OCI-LY7 (cell line): ENCODE measurements around the gene PALD1. TPM values are rescaled to one million over a fixed set of nuclear protein-coding genes. Genes with fewer than 3 reads are reported as not detected.
A peak's percentile ranks its signal among the peaks of the same experiment; 100 is the strongest.
"Not testable (repeated sequence)": the region's sequence is repeated elsewhere in the genome, so short reads cannot be mapped to it uniquely, and the experiment has no call there.

Experiments
- BruUV-seq: library from RNA; stranded (reverse); fragments of 400-500 nt; replicated peaks from 2 replicates; lab custom pipeline; 2021; lab: Mats Ljungman, UMichigan
- CTCF ChIA-PET: fragments of 300-600 bp; sonication (Branson Sonifier 250); formaldehyde crosslinking; loops from one replicate; lab custom pipeline; 2022; ENCODE audit warnings: antibody characterized with exemption; ENCODE audit not compliant: unreplicated experiment; lab: Charles Lee
- POLR2A ChIA-PET: fragments of 300-600 bp; sonication (Branson Sonifier 250); formaldehyde crosslinking; loops from one replicate; lab custom pipeline; 2022; ENCODE audit warnings: antibody characterized with exemption; lab: Charles Lee
- DNase-seq: peaks from one replicate; pipeline ENCODE4 v3.0.0-alpha.2; 2015; ENCODE audit warnings: low spot score
- H2AFZ ChIP-seq: fragments of 200-600 bp; sonication (generic), shearing (Covaris generic); 2 replicates; pipeline ENCODE4 v1.6.1; 2014; ENCODE audit warnings: mild to moderate bottlenecking, antibody characterized with exemption, low read length, moderate library complexity
- H3K27ac ChIP-seq: fragments of 200-600 bp; sonication (generic); 2 replicates; pipeline ENCODE4 v1.5.1; 2014; ENCODE audit warnings: mixed run types, low read depth, mild to moderate bottlenecking, moderate library complexity, low read length, inconsistent platforms; ENCODE audit not compliant: poor library complexity, severe bottlenecking
- H3K36me3 ChIP-seq: fragments of 200-600 bp; sonication (generic); 2 replicates; pipeline ENCODE4 v1.6.1; 2014; ENCODE audit warnings: mild to moderate bottlenecking, antibody characterized with exemption, low read length, moderate library complexity, mixed read lengths; ENCODE audit not compliant: insufficient read depth
- H3K4me1 ChIP-seq: fragments of 200-600 bp; sonication (generic); 2 replicates; pipeline ENCODE4 v1.5.1; 2014; ENCODE audit warnings: mild to moderate bottlenecking, low read length; ENCODE audit not compliant: insufficient read depth, poor library complexity, severe bottlenecking
- H3K4me2 ChIP-seq: fragments of 200-600 bp; sonication (generic); 2 replicates; pipeline ENCODE4 v1.6.1; 2014; ENCODE audit warnings: mild to moderate bottlenecking, low read length
- H3K4me3 ChIP-seq: fragments of 200-600 bp; sonication (generic); 2 replicates; pipeline ENCODE4 v1.5.1; 2014; ENCODE audit warnings: mild to moderate bottlenecking, low read depth, low read length; ENCODE audit not compliant: poor library complexity, severe bottlenecking
- H3K79me2 ChIP-seq: fragments of 200-600 bp; sonication (generic); 2 replicates; pipeline ENCODE4 v1.6.1; 2016; ENCODE audit warnings: low read depth, mild to moderate bottlenecking, low read length, moderate library complexity, mixed read lengths; ENCODE audit not compliant: insufficient read depth
- H3K9me2 ChIP-seq: fragments of 200-600 bp; sonication (generic); 2 replicates; pipeline ENCODE4 v1.6.1; 2016; ENCODE audit warnings: mild to moderate bottlenecking, low read length, mixed read lengths; ENCODE audit not compliant: insufficient read depth
- H3K9me3 ChIP-seq: fragments of 200-600 bp; sonication (generic); 2 replicates; pipeline ENCODE4 v1.6.1; 2014; ENCODE audit warnings: mild to moderate bottlenecking, mixed run types, low read length, mixed read lengths
- H4K20me1 ChIP-seq: fragments of 200-600 bp; sonication (generic); 2 replicates; pipeline ENCODE4 v1.6.1; 2014; ENCODE audit warnings: mild to moderate bottlenecking, antibody characterized with exemption, low read length, moderate library complexity, mixed read lengths; ENCODE audit not compliant: insufficient read depth
- EZH2phosphoT487 ChIP-seq: fragments of 200-600 bp; sonication (generic); IDR thresholded peaks from 2 replicates; pipeline ENCODE4 v1.6.1; 2018; ENCODE audit warnings: low read depth, borderline replicate concordance, mild to moderate bottlenecking, mixed run types, antibody characterized with exemption, low read length, moderate library complexity, mixed read lengths
- intact Hi-C: fragments of 100-400 bp; cut with micrococcal nuclease; formaldehyde crosslinking; loops from one replicate; pipeline ENCODE4 v1.10.0; 2022; ENCODE audit not compliant: unreplicated experiment
- total RNA-seq, 2 experiments: library from RNA; depleted of rRNA in 1 of 2; stranded (reverse); fragments of >200 nt in 1 of 2; shearing (Covaris generic) in 1 of 2; gene quantifications; 2 replicates each; pipeline ENCODE4 v1.2.3, GENCODE V29; 2014 to 2022
- TF ChIP-seq, protein P1 (sequence below): fragments of 200-600 bp; sonication (generic); conservative IDR thresholded peaks from 2 replicates; pipeline ENCODE4 v1.5.1; 2014; ENCODE audit warnings: mild to moderate bottlenecking, antibody characterized with exemption, low read length, moderate library complexity, mixed read lengths

The PALD1 gene
- total RNA-seq, 2 experiments from 2014 or later = 52.7 to 66.7 TPM

DNA sequence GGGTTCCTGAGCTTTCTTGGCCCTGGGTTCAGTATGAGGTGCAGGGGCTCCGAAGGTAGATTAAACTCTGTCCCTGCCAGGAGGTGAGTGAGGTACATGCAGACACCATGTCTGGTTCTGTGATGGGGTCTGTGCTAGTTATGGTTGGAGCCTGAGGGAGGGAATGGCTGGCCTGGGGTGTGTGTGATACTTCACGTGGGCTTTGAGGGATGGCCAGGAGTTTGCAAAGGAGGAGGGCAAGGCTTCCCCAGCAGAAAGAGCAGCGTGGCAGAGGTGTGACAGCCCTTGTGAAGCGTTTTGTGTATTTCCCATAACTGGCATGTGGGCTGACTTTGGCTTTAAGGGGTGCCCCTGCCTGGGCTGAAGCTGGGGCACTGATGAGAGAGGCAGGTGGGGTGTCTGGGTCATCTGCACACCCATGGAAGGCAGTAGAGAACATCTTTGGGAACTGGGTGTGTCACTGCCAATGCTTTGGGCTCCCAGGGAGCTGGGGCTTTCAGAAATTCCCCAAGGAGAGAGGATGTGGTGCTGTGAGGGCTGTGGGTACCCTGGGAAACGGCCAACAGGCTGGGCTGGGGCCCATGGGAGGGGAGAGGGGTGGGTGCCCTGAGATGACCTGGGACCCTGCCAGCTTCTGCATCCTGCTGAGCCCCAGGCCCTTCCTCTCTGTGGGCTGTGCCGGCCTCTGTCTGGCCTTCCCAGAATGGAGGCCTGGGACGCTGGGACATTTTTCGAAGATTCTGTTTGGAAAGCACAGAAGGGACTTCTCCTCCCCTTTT is 4.6 kb downstream of the PALD1 start:
- Histone ChIP-seq H3K4me3 (no peak overlapping the region), H3K9me3 (no peaks in the 10 kb centered on the region), H2AFZ (no peak overlapping the region), H4K20me1 (peaks cover 21% of the 10 kb centered on the region; the same call in 1 of the 2 replicates), H3K36me3 (peaks cover 82% of the 10 kb centered on the region), H3K79me2 (peaks cover 88% of the 10 kb centered on the region), H3K4me1 (peaks cover 47% of the 10 kb centered on the region), H3K27ac (peak overlapping the region; percentile 74), H3K9me2 (no peaks in the 10 kb centered on the region), H3K4me2 (peak overlapping the region; percentile 82; the same call in 1 of the 2 replicates)
- no TSS peak for BruUV-seq
- no peak for DNase-seq
- CTCF ChIA-PET = no interaction called here
- POLR2A ChIA-PET = no interaction called here
- TF ChIP-seq EZH2phosphoT487 = no peak
- TF ChIP-seq, protein P1, sequence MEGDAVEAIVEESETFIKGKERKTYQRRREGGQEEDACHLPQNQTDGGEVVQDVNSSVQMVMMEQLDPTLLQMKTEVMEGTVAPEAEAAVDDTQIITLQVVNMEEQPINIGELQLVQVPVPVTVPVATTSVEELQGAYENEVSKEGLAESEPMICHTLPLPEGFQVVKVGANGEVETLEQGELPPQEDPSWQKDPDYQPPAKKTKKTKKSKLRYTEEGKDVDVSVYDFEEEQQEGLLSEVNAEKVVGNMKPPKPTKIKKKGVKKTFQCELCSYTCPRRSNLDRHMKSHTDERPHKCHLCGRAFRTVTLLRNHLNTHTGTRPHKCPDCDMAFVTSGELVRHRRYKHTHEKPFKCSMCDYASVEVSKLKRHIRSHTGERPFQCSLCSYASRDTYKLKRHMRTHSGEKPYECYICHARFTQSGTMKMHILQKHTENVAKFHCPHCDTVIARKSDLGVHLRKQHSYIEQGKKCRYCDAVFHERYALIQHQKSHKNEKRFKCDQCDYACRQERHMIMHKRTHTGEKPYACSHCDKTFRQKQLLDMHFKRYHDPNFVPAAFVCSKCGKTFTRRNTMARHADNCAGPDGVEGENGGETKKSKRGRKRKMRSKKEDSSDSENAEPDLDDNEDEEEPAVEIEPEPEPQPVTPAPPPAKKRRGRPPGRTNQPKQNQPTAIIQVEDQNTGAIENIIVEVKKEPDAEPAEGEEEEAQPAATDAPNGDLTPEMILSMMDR = no peak
- intact Hi-C loops = no loop called here

DNA sequence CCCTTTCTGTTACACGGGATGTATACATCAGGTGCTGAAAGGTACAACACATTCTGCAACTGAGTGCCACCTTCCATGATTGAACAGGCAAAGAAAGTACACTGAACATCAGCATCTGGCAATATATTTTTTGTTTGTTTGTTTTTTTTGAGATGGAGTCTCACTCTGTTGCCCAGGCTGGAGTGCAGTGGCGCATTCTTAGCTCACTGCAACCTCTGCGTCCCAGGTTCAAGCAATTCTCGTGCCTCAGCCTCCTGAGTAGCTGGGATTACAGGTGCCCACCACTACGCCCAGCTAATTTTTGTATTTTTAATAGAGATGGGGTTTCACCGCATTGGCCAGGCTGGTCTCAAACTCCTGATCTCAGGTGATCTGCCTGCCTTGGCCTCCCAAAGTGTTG is 5.3 kb downstream of the PALD1 start:
- Histone ChIP-seq H3K4me1 (peaks cover 53% of the 10 kb centered on the region), H3K79me2 (peaks cover 93% of the 10 kb centered on the region), H3K4me2 (peak overlapping the region; percentile 10; the same call in 1 of the 2 replicates), H3K36me3 (peaks cover 81% of the 10 kb centered on the region), H4K20me1 (peaks cover 21% of the 10 kb centered on the region; the same call in 1 of the 2 replicates)
- H3K4me3 ChIP-seq, CTCF ChIA-PET, H3K27ac ChIP-seq, intact Hi-C loops, H3K9me3 ChIP-seq, BruUV-seq, H3K9me2 ChIP-seq, DNase-seq, H2AFZ ChIP-seq, POLR2A ChIA-PET: not testable (repeated sequence)

DNA sequence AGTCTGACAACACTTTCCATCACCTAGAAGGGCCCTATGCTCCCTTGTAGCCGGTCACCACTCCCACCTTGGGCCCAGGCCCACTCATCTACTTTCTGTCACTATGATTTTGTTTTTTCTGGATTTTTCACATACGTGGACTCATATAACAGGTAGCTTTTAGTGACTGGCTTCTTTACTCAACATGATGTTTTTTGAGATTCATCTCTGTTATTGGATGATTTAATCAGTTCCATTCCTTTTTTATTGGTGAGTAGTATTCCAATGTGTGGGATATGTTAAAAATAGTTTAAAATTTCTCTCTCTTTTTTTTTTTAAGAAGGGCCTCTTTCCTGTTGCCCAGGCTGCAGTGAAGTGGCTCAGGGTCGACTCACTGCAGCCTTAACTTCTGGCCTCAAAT is 9.3 kb downstream of the PALD1 start:
- Histone ChIP-seq H3K9me2 (no peaks in the 10 kb centered on the region), H3K36me3 (peaks cover 59% of the 10 kb centered on the region), H3K4me2 (peak overlapping the region; percentile 95; the same call in 1 of the 2 replicates), H2AFZ (no peak overlapping the region), H3K4me3 (no peak overlapping the region), H3K4me1 (peaks cover 62% of the 10 kb centered on the region), H3K9me3 (no peaks in the 10 kb centered on the region), H4K20me1 (no peaks in the 10 kb centered on the region), H3K27ac (peak overlapping the region; percentile 98), H3K79me2 (peaks cover 77% of the 10 kb centered on the region)
- ChIA-PET CTCF (interaction anchor here (1.2 kb wide), 1 partner anchor 63 kb away, joined by 3 read pairs; no protein-coding TSS in a partner anchor), POLR2A (interaction anchor here (0.5 to 1.1 kb wide), 3 partner anchors 11 to 221 kb away, joined by 3 to 5 read pairs (median 4); no protein-coding TSS in a partner anchor)
- intact Hi-C loops = no loop called here
- no peak for DNase-seq
- no TSS peak for BruUV-seq
- TF ChIP-seq EZH2phosphoT487 = no peak
- TF ChIP-seq, protein P1 = no peak
